NT2/D1 (cell line): ENCODE measurements around the gene MCCC1.

Experiments
- YY1 ChIP-seq: IDR thresholded peaks from 2 replicates; pipeline ENCODE4 v1.6.1; 2011; ENCODE audit not compliant: insufficient read length, insufficient read depth
- ZNF274 ChIP-seq: IDR thresholded peaks from 2 replicates; pipeline ENCODE4 v1.6.1; 2011; ENCODE audit warnings: mild to moderate bottlenecking, low read depth, low read length

DNA sequence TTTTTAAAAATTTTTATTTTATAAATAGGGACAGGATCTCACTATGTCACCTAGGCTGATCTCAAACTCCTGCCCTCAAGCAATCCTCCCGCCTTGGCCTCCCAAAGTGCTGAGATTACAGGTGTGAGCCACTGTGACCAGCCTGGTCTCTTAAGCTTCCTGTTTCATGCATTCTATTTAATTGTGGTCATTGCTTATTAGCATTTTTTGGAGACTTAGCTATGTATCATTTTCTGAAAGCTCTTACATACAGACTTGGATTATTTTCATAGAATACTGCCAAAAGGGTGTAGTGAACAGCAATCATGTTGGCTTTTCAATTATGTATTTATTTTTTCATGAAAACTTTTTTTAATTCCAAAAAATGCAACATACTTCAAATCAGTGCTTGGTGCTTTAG lies 67.5 kb downstream of the MCCC1 start:
- TF ChIP-seq ZNF274 (no peak), YY1 (no peak)
